ENCODE data around the gene TUBG1.

DNA sequence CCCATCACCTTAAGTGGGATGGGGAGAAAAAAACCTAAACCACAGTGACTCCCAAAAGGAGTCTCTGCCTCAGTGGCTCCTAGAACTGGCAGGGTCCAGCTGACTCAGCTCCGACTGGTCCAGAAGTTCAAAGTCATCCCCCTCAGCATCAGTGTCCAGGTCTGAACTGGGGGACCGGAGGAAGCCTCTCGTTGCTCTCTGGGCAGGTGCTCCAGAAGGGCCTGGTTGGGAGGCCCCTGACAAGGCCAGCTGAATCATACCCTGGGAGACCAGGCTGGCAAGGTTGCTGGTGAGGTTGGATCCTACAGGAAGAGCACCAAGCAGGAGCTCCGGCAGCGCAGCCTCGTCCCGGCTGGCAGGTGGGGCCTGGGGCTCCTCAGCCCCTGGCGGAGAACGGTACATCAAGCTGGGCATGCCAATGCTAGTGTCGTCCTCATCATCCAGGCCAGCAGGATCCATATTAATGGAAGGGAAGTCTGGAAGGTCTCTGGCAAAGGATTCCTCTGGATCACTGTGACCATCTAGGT lies 27.7 kb upstream of the TUBG1 start:
- TF ChIP-seq, protein P1, sequence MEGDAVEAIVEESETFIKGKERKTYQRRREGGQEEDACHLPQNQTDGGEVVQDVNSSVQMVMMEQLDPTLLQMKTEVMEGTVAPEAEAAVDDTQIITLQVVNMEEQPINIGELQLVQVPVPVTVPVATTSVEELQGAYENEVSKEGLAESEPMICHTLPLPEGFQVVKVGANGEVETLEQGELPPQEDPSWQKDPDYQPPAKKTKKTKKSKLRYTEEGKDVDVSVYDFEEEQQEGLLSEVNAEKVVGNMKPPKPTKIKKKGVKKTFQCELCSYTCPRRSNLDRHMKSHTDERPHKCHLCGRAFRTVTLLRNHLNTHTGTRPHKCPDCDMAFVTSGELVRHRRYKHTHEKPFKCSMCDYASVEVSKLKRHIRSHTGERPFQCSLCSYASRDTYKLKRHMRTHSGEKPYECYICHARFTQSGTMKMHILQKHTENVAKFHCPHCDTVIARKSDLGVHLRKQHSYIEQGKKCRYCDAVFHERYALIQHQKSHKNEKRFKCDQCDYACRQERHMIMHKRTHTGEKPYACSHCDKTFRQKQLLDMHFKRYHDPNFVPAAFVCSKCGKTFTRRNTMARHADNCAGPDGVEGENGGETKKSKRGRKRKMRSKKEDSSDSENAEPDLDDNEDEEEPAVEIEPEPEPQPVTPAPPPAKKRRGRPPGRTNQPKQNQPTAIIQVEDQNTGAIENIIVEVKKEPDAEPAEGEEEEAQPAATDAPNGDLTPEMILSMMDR (IDR thresholded peaks at IDR 0.05), result no peak
- no peak for TF ChIP-seq POLR2A (IDR thresholded peaks at IDR 0.05; ENCODE audit: low read depth)
- TF ChIP-seq EP300 (IDR thresholded peaks at IDR 0.05), result no peak
- TF ChIP-seq POLR2AphosphoS5 (IDR thresholded peaks at IDR 0.05), result no peak
